Mucosa of descending colon (tissue), 3 donors: ENCODE data around the gene STYXL2. TPM values are rescaled to one million over a fixed set of nuclear protein-coding genes. Genes with fewer than 3 reads are reported as not detected.
A peak's percentile ranks its signal among the peaks of the same experiment; 100 is the strongest.

Experiments
- ATAC-seq: fragments of 200-7000 bp; cut with Tn5 transposase; one replicate; pipeline ENCODE4 v1.9.1; 2020; ENCODE audit warnings: mild to moderate bottlenecking, moderate library complexity
- DNase-seq, 3 donors: peaks; one replicate each; pipeline ENCODE4 v3.0.0-alpha.2; 2020
- H3K36me3 ChIP-seq: fragments of 200-600 bp; one replicate; pipeline ENCODE4 v1.8.0; 2021; ENCODE audit warnings: low read depth, mild to moderate bottlenecking
- H3K4me1 ChIP-seq: fragments of 200-600 bp; one replicate; pipeline ENCODE4 v1.8.0; 2021; ENCODE audit warnings: low read depth, mild to moderate bottlenecking
- H3K4me3 ChIP-seq: fragments of 200-600 bp; one replicate; pipeline ENCODE4 v1.8.0; 2021; ENCODE audit warnings: mild to moderate bottlenecking
- H3K9me3 ChIP-seq: fragments of 200-600 bp; one replicate; pipeline ENCODE4 v1.8.0; 2021; ENCODE audit warnings: mild to moderate bottlenecking
- CTCF ChIP-seq: fragments of 200-600 bp; IDR thresholded peaks from one replicate; pipeline ENCODE4 v1.8.0; 2022; ENCODE audit warnings: antibody characterized with exemption, mild to moderate bottlenecking
- intact Hi-C, 2 donors: fragments of 100-400 bp; cut with DNase I in 1 of 2; cut with micrococcal nuclease in 1 of 2; formaldehyde crosslinking; loops; one replicate each; pipeline versions ENCODE4 v1.11.0 to v1.11.1; 2022; cut with DNase I, micrococcal nuclease
- total RNA-seq, 3 donors: library from RNA; stranded (reverse); fragmentation: NEBNext Ultra II Directional in 2 of 3; extraction: Animal tissue kit (Norgen Biotek cat#: 25700) in 2 of 3; gene quantifications; one replicate each; pipeline versions ENCODE4 v1.2.1 to v1.2.4, GENCODE V29; 2021 to 2023
- donor health status: DM: no; HTN: no; CAD: no; lungs with moderate emphysema.
- donor health status: DM: no; HTN: no; CAD: no.
- donor health status: DM: no; HTN: yes; CAD: no.

STYXL2 gene
- total RNA-seq, 3 donors from 2014 or later, result 0.13 to 0.17 (median 0.17) TPM

DNA sequence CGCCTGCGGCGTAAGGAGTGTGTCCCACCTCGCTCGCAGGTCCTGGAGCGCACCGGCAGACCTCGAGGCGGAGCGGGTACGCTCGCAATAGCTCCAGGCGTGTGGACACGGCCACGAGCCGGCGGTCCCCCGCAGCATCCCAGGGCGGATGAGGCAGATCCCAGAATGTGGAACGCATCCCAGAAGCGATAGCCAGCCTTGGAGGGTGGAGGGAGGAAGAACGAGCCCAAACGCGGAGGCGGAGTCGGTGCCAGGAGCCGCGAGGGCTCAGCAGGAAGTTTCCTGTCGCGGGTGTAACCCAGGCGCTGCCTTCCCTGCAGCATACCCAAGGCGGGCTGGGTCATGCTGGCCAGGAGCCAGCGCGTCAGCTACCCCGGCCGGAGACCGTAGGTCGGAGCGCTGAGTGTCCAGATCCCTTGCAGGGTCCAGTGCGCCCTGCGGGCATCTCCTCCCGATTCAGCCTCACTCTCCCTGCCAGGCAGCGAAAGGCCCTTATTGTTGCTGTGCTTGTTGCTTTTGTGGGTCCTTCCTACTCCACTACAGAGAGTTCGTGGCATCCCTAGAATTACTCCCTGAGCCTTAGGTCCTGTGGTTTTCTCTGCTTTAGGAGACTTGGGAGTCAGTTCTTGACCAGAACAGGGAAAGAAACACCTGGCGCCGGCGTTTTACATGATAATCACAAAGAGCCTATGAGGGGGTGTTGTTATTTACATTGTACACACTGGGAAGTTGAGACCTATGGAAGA, 27.7 kb downstream of the STYXL2 start:
- DNase-seq, result peak; percentile 85 to 90 (median 89)
- Histone ChIP-seq H3K4me3 (no peak overlapping the region), H3K36me3 (no peaks in the 10 kb centered on the region), H3K4me1 (peaks cover 16% of the 10 kb centered on the region), H3K9me3 (no peaks in the 10 kb centered on the region)
- intact Hi-C loops, result loop anchor here in 1 of 2 donors (5.0 kb wide), 1 partner anchor 39 kb away; no protein-coding TSS in a partner anchor
- peak; percentile 96 for ATAC-seq
- no peak for TF ChIP-seq CTCF

- no peak for DNase-seq
Measured at GRCh38 chr1:167122121-167122480, 28.2 kb downstream of the STYXL2 start.

GRCh38 chr1:167122568-167122967, 28.7 kb downstream of the STYXL2 start:
- H3K4me3 ChIP-seq, result no peak overlapping the region
- TF ChIP-seq CTCF, result no peak
- H3K4me1 ChIP-seq, result peaks cover 16% of the 10 kb centered on the region
- intact Hi-C loops, result loop anchor here in 1 of 2 donors (5.0 kb wide), 1 partner anchor 40 kb away; no protein-coding TSS in a partner anchor
- DNase-seq (no peak), ATAC-seq (no peak)
- no peaks in the 10 kb centered on the region for H3K9me3 ChIP-seq
- H3K36me3 ChIP-seq, result no peaks in the 10 kb centered on the region

More at GRCh38 chr1:167122121-167122480, 28.2 kb downstream of the STYXL2 start:
- H3K4me1 ChIP-seq, result peaks cover 16% of the 10 kb centered on the region
- H3K36me3 ChIP-seq, result no peaks in the 10 kb centered on the region
- ATAC-seq, result no peak
- intact Hi-C loops, result loop anchor here in 1 of 2 donors (5.0 kb wide), 1 partner anchor 40 kb away; no protein-coding TSS in a partner anchor
- no peaks in the 10 kb centered on the region for H3K9me3 ChIP-seq
- no peak for TF ChIP-seq CTCF
- no peak overlapping the region for H3K4me3 ChIP-seq

DNA sequence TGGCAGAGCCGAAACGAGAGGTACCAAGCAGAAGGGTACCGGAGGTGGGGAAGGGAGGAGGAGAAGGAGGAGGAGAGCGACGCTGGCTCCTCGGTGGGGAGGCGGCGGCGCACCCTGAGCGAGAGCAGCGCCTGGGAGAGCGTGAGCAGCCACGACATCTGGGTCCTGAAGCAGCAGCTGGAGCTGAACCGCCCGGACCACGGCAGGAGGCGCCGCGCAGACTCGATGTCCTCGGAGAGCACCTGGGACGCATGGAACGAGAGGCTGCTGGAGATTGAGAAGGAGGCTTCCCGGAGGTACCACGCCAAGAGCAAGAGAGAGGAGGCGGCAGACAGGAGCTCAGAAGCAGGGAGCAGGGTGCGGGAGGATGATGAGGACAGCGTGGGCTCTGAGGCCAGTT, 32.4 kb downstream of the STYXL2 start:
- no peak for DNase-seq
- Histone ChIP-seq H3K36me3 (no peaks in the 10 kb centered on the region), H3K4me1 (peaks cover 12% of the 10 kb centered on the region), H3K4me3 (no peak overlapping the region), H3K9me3 (no peaks in the 10 kb centered on the region)
- no peak for ATAC-seq
- intact Hi-C loops, result no loop called here
- no peak for TF ChIP-seq CTCF

- no peak for ATAC-seq
- Histone ChIP-seq H3K36me3 (no peaks in the 10 kb centered on the region), H3K9me3 (no peaks in the 10 kb centered on the region), H3K4me3 (no peak overlapping the region), H3K4me1 (peaks cover 7% of the 10 kb centered on the region)
- intact Hi-C loops, result no loop called here
- no peak for DNase-seq
- TF ChIP-seq CTCF, result no peak
Measured at GRCh38 chr1:167126811-167127210, 32.9 kb downstream of the STYXL2 start.
